ENCODE measurements around the gene FOXD4L5.
"Not testable (repeated sequence)": the region's sequence is repeated elsewhere in the genome, so short reads cannot be mapped to it uniquely, and the experiment has no call there.

The FOXD4L5 gene

DNA sequence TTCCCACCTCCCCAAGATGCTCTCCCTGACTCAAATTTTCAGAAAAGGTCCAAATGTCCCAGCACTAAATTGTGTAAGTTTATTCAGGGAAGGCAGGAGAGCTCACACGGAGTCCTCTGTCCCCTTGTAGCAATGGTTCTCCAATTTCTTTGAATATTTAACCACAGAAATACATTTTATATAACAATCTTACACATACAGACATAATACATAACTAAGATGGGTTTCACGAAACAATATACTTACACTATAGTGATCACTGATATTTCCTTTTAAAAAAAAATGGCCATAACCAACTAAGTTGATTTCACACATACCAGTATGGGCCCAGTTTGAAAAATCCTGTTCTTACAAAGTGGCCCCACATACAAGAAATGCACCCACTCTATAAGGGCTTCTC lies at the start of gene FOXD4L5:
Gene FOXD4L5, minus strand, starts transcription at position 101 of the 400 bp plus-strand sequence. CDS start 832 bp downstream, outside the sequence.
- not testable (repeated sequence) for DNase-seq

- DNase-seq = not testable (repeated sequence)
Observed at GRCh38 chr9:65283943-65284342, 1.1 kb downstream of the FOXD4L5 start.

- DNase-seq = not testable (repeated sequence)
Observed at GRCh38 chr9:65282976-65283375, 2.0 kb downstream of the FOXD4L5 start.

All from GF-D8 (cell line).